NOMO-1 treated with DMSO at 0.1 percent for 48 hours (cell line): ENCODE results near the gene ZNF143.

Source experiments
- DNase-seq: peaks from one replicate; lab custom pipeline; 2025; ENCODE audit not compliant: unreplicated experiment; lab: John Stamatoyannopoulos, UW

ZNF143 gene

GRCh38 chr11:9573775-9574621 is 113.2 kb downstream of the ZNF143 start:
- DNase-seq: no peak

GRCh38 chr11:9574622-9575259 is 113.9 kb downstream of the ZNF143 start:
- peak; percentile 13 for DNase-seq

GRCh38 chr11:9575260-9576240 is 114.7 kb downstream of the ZNF143 start:
- DNase-seq: peak; percentile 35

GRCh38 chr11:9576701-9577381 is 116.0 kb downstream of the ZNF143 start:
- no peak for DNase-seq

- DNase-seq: no peak
Measured at GRCh38 chr11:9577556-9577955, 116.7 kb downstream of the ZNF143 start.
